A549 (cell line): Measurements from ENCODE around the gene HAUS6. TPM values are rescaled to one million over a fixed set of nuclear protein-coding genes. Genes with fewer than 3 reads are reported as not detected.

Source experiments
- ATAC-seq, 2 experiments: fragments of 200-7000 bp in 1 of 2; fragments of >200 bp in 1 of 2; cut with Nextera tagmentation in 1 of 2; cut with Tn5 transposase in 1 of 2; 3 replicates each; pipeline versions ENCODE4 v1.8.0 to v1.9.1; 2018 to 2020; ENCODE audit warnings: mild to moderate bottlenecking in 1 of 2, moderate library complexity in 1 of 2
- CTCF ChIA-PET: fragments of 300-600 bp; sonication (Branson Sonifier 250); formaldehyde crosslinking; extraction: SDS; loops from one replicate; lab custom pipeline; 2021; ENCODE audit warnings: antibody characterized with exemption, inconsistent platforms; lab: Yijun Ruan, JAX
- POLR2A ChIA-PET: fragments of 350-600 bp; formaldehyde crosslinking; extraction: SDS; loops from one replicate; lab custom pipeline; 2021; ENCODE audit warnings: antibody characterized with exemption, inconsistent platforms; lab: Yijun Ruan, JAX
- DNase-seq, 2 experiments: peaks; one replicate each; pipeline versions ENCODE4 v3.0.0 to v3.0.0-alpha.2; 2011 to 2016; ENCODE audit warnings: low read depth in 1 of 2, low spot score in 1 of 2
- FAIRE-seq: peaks from 2 replicates; lab custom pipeline; 2011; peaks lifted over from hg19 to GRCh38; lab: Jason Lieb, UNC
- H3K27ac ChIP-seq, 2 experiments: fragments of >200 bp; sonication (Bioruptor Twin); formaldehyde crosslinking; 3 replicates each; pipeline ENCODE4 v1.5.1; 2016 to 2017
- H3K4me1 ChIP-seq: fragments of >200 bp; sonication (Bioruptor Twin); formaldehyde crosslinking; 3 replicates; pipeline ENCODE4 v1.6.1; 2016
- H3K4me2 ChIP-seq: fragments of >200 bp; sonication (Bioruptor Twin); formaldehyde crosslinking; 3 replicates; pipeline ENCODE4 v1.6.1; 2016
- H3K4me3 ChIP-seq: fragments of >200 bp; sonication (Bioruptor Twin); formaldehyde crosslinking; 3 replicates; pipeline ENCODE4 v1.5.1; 2016
- H3K9me3 ChIP-seq: fragments of >200 bp; sonication (Bioruptor Twin); formaldehyde crosslinking; 3 replicates; pipeline ENCODE4 v1.6.1; 2016
- BHLHE40 ChIP-seq: IDR thresholded peaks from 2 replicates; pipeline ENCODE4 v1.6.1; 2012; ENCODE audit warnings: low read depth, low read length, inconsistent platforms
- CBX2 ChIP-seq: fragments of 200-600 bp; sonication (generic); IDR thresholded peaks from 2 replicates; pipeline ENCODE4 v1.6.1; 2016; ENCODE audit warnings: low read depth, mild to moderate bottlenecking, borderline replicate concordance
- EHMT2 ChIP-seq: fragments of 200-600 bp; sonication (generic); IDR thresholded peaks from 2 replicates; pipeline ENCODE4 v1.6.1; 2016; ENCODE audit warnings: antibody characterized with exemption, low read depth, mild to moderate bottlenecking, moderate library complexity
- ELK1 ChIP-seq: fragments of 150-350 bp; IDR thresholded peaks from 2 replicates; pipeline ENCODE4 v1.6.1; 2014; ENCODE audit warnings: low read depth, mild to moderate bottlenecking, low read length
- EP300 ChIP-seq, 2 experiments: fragments of >200 bp; sonication (Bioruptor Twin); formaldehyde crosslinking; IDR thresholded peaks; 2 replicates in 1 of 2; 3 replicates in 1 of 2; pipeline ENCODE4 v1.6.1; 2016 to 2017
- ESRRA ChIP-seq: fragments of 150-350 bp; IDR thresholded peaks from 2 replicates; pipeline ENCODE4 v1.6.1; 2014; ENCODE audit warnings: mild to moderate bottlenecking, low read length, borderline replicate concordance
- FOXS1 ChIP-seq: fragments of 250-450 bp; sonication (Bioruptor Pico); IDR thresholded peaks from 2 replicates; pipeline ENCODE4 v1.5.0; 2020; ENCODE audit warnings: mild to moderate bottlenecking, moderate library complexity
- HDAC2 ChIP-seq: fragments of 200-600 bp; sonication (generic); IDR thresholded peaks from 2 replicates; pipeline ENCODE4 v1.6.1; 2016
- HES2 ChIP-seq: fragments of >200 bp; sonication (Bioruptor Twin); formaldehyde crosslinking; IDR thresholded peaks from 2 replicates; pipeline ENCODE4 v1.6.1; 2016
- HEYL ChIP-seq: fragments of 250-450 bp; sonication (Bioruptor Pico); IDR thresholded peaks from 2 replicates; pipeline ENCODE4 v1.8.0; 2021; ENCODE audit warnings: mild to moderate bottlenecking, moderate library complexity
- HOXA7 ChIP-seq: fragments of 250-450 bp; sonication (Bioruptor Pico); IDR thresholded peaks from 2 replicates; pipeline ENCODE4 v1.5.0; 2020; ENCODE audit warnings: mild to moderate bottlenecking, moderate library complexity
- HOXB13 ChIP-seq: fragments of 250-450 bp; sonication (Bioruptor Pico); IDR thresholded peaks from 2 replicates; pipeline ENCODE4 v1.5.0; 2020; ENCODE audit warnings: low read depth, mild to moderate bottlenecking, moderate library complexity
- HOXB5 ChIP-seq: fragments of 250-450 bp; sonication (Bioruptor Pico); IDR thresholded peaks from 2 replicates; pipeline ENCODE4 v1.5.0; 2020; ENCODE audit warnings: mild to moderate bottlenecking, moderate library complexity
- JUNB ChIP-seq: fragments of >200 bp; sonication (Bioruptor Twin); formaldehyde crosslinking; IDR thresholded peaks from 2 replicates; pipeline ENCODE4 v1.6.1; 2016
- MAZ ChIP-seq: fragments of 150-350 bp; IDR thresholded peaks from 2 replicates; pipeline ENCODE4 v1.6.1; 2014; ENCODE audit warnings: antibody characterized with exemption, low read depth, low read length, borderline replicate concordance
- NR3C1 ChIP-seq: fragments of >200 bp; sonication (Bioruptor Twin); formaldehyde crosslinking; IDR thresholded peaks from 3 replicates; pipeline ENCODE4 v1.6.1; 2017
- POLR2A ChIP-seq: IDR thresholded peaks from 2 replicates; pipeline ENCODE4 v1.6.1; 2012; ENCODE audit warnings: mild to moderate bottlenecking, low read length
- RARB ChIP-seq: fragments of 250-450 bp; sonication (Bioruptor Pico); IDR thresholded peaks from 2 replicates; pipeline ENCODE4 v1.8.0; 2021; ENCODE audit warnings: mild to moderate bottlenecking, moderate library complexity
- RCOR1 ChIP-seq: fragments of 150-350 bp; IDR thresholded peaks from 2 replicates; pipeline ENCODE4 v1.6.1; 2014; ENCODE audit warnings: antibody characterized with exemption, low read length, low read depth
- RFX5 ChIP-seq: fragments of 450-650 bp; IDR thresholded peaks from 2 replicates; pipeline ENCODE4 v1.7.1; 2014; ENCODE audit warnings: antibody characterized with exemption, mild to moderate bottlenecking, moderate library complexity
- TP53 ChIP-seq: fragments of 250-450 bp; sonication (Bioruptor Pico); IDR thresholded peaks from 2 replicates; pipeline ENCODE4 v1.5.0; 2021; ENCODE audit warnings: mild to moderate bottlenecking, moderate library complexity
- ZNF302 ChIP-seq: fragments of 250-450 bp; sonication (Bioruptor Pico); IDR thresholded peaks from 2 replicates; pipeline ENCODE4 v1.9.0; 2021; ENCODE audit warnings: inconsistent platforms, mild to moderate bottlenecking, moderate library complexity
- ZSCAN20 ChIP-seq: fragments of 250-450 bp; sonication (Bioruptor Pico); IDR thresholded peaks from 2 replicates; pipeline ENCODE4 v1.8.0; 2022; ENCODE audit warnings: mild to moderate bottlenecking, moderate library complexity
- WGBS: methylation state at CpG from one replicate; pipeline ENCODE4 v1.1.6; 2017; ENCODE audit errors: missing lambda C conversion rate; 5-methylcytosine and 5-hydroxymethylcytosine counted together
- polyA plus RNA-seq, 4 experiments: library from polyadenylated mRNA; depleted of rRNA in 3 of 4; stranded (reverse); fragments of >200 nt; fragmentation: RNase III in 1 of 4; extraction: RNeasy Plus Mini Kit Qiagen cat#74134 plus additional on column Dnase treatment in 1 of 4; gene quantifications; 2 replicates in 3 of 4; 3 replicates in 1 of 4; pipeline ENCODE4 v1.2.3, GENCODE V29; 2011 to 2017
- TF ChIP-seq, protein P1 (sequence below): fragments of 200-600 bp; sonication (generic); IDR thresholded peaks from 2 replicates; pipeline ENCODE4 v1.6.1; 2016; ENCODE audit warnings: antibody characterized with exemption, mild to moderate bottlenecking, moderate library complexity
- TF ChIP-seq, protein P2 (sequence below): fragments of 250-450 bp; sonication (Bioruptor Pico); IDR thresholded peaks from 2 replicates; pipeline ENCODE4 v1.5.0; 2020; ENCODE audit warnings: low read depth, mild to moderate bottlenecking, moderate library complexity
- TF ChIP-seq, protein P3 (sequence below): IDR thresholded peaks from 2 replicates; pipeline ENCODE4 v1.6.1; 2012

The HAUS6 gene
- polyA plus RNA-seq, 2 of the 4 experiments (the other 2 are of a cell fraction): 22.4 to 34.6 TPM

DNA sequence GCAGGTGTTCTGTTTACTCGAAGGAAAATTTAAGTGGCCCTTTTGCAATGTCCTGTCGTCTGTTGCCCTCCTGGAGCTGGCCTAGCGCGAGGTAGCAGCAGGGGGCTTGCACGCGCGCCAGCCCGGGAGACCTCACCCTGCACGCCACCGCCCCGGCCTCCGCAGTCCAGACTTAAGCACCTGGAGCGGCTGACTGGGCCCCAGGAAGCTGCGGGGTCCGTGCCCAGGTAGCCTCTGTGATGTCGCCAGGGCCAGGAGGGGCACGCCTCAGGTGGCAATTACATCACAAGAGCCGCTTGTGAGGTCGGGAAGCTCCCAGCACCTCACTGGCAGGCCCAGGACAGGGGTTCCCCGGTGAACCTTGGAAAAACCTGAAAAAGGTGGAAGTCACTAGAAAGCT lies 69.7 kb downstream of the HAUS6 start, which contains the start of gene SAXO1 (continued):
- TF ChIP-seq, protein P1, sequence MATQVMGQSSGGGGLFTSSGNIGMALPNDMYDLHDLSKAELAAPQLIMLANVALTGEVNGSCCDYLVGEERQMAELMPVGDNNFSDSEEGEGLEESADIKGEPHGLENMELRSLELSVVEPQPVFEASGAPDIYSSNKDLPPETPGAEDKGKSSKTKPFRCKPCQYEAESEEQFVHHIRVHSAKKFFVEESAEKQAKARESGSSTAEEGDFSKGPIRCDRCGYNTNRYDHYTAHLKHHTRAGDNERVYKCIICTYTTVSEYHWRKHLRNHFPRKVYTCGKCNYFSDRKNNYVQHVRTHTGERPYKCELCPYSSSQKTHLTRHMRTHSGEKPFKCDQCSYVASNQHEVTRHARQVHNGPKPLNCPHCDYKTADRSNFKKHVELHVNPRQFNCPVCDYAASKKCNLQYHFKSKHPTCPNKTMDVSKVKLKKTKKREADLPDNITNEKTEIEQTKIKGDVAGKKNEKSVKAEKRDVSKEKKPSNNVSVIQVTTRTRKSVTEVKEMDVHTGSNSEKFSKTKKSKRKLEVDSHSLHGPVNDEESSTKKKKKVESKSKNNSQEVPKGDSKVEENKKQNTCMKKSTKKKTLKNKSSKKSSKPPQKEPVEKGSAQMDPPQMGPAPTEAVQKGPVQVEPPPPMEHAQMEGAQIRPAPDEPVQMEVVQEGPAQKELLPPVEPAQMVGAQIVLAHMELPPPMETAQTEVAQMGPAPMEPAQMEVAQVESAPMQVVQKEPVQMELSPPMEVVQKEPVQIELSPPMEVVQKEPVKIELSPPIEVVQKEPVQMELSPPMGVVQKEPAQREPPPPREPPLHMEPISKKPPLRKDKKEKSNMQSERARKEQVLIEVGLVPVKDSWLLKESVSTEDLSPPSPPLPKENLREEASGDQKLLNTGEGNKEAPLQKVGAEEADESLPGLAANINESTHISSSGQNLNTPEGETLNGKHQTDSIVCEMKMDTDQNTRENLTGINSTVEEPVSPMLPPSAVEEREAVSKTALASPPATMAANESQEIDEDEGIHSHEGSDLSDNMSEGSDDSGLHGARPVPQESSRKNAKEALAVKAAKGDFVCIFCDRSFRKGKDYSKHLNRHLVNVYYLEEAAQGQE: no peak
- no peak for TF ChIP-seq POLR2A
- no peak for TF ChIP-seq CBX2

DNA sequence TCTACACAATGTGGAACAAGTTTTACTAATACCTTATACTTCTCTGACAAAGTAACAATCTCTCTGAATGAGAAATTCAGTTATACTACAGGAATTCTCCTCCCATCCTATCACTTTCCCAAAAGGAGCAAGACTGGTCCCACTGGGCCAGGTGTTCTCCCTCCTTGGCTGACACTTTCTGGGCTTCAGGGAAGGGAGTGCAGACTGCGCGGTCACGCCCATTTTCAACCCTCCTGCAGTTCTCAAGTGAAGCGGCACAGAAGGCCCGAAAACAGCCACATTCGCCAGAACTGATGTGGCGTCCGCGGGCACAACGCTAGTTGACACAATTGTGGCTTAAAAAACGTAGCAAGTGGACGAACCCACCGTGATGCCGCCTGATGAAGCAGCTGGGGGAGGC lies 70.3 kb downstream of the HAUS6 start:
- Histone ChIP-seq H3K9me3 (no peaks in the 10 kb centered on the region), H3K4me2 (no peak overlapping the region), H3K4me1 (no peaks in the 10 kb centered on the region)
- 76% methylated on average over 14 of the region's 14 CpGs for WGBS
- ChIA-PET CTCF (interaction anchor here (1.1 to 2.6 kb wide), 3 partner anchors 17 to 1500 kb away, joined by 3 to 11 read pairs (median 6); partner anchors contain the start of gene RRAGA), POLR2A (no interaction called here)
- ATAC-seq: no peak
- TF ChIP-seq NR3C1: no peak
- TF ChIP-seq HEYL: no peak
- TF ChIP-seq HOXB5: no peak
- TF ChIP-seq FOXS1: no peak
- no peak for TF ChIP-seq EP300 (IDR thresholded peaks at IDR 0.05)
- no peak for TF ChIP-seq ZSCAN20 (CRISPR knock-in tag)
- TF ChIP-seq TP53: no peak
- TF ChIP-seq HES2: no peak
- no peak for TF ChIP-seq EHMT2
- TF ChIP-seq JUNB: no peak
- no peak for TF ChIP-seq RFX5
- no peak for TF ChIP-seq ZNF302
- TF ChIP-seq HOXB13 (CRISPR knock-in tag): no peak
- TF ChIP-seq, all 56 proteins: peak for 0
- no peak for DNase-seq
- no peak for FAIRE-seq
- H3K4me3 ChIP-seq: no peak overlapping the region
- no peak overlapping the region for H3K27ac ChIP-seq

GRCh38 chr9:19030899-19031298 lies 71.8 kb downstream of the HAUS6 start:
- no peak overlapping the region for H3K4me2 ChIP-seq
- 76% methylated on average over 1 of the region's 1 CpG for WGBS
- no peak for DNase-seq
- ATAC-seq: no peak
- no peaks in the 10 kb centered on the region for H3K9me3 ChIP-seq
- no peak overlapping the region for H3K4me3 ChIP-seq
- no peaks in the 10 kb centered on the region for H3K4me1 ChIP-seq
- TF ChIP-seq, protein P2, sequence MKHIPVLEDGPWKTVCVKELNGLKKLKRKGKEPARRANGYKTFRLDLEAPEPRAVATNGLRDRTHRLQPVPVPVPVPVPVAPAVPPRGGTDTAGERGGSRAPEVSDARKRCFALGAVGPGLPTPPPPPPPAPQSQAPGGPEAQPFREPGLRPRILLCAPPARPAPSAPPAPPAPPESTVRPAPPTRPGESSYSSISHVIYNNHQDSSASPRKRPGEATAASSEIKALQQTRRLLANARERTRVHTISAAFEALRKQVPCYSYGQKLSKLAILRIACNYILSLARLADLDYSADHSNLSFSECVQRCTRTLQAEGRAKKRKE (CRISPR knock-in tag): no peak
- TF ChIP-seq ESRRA: no peak
- no peak for TF ChIP-seq HOXA7 (CRISPR knock-in tag)
- TF ChIP-seq, protein P3, sequence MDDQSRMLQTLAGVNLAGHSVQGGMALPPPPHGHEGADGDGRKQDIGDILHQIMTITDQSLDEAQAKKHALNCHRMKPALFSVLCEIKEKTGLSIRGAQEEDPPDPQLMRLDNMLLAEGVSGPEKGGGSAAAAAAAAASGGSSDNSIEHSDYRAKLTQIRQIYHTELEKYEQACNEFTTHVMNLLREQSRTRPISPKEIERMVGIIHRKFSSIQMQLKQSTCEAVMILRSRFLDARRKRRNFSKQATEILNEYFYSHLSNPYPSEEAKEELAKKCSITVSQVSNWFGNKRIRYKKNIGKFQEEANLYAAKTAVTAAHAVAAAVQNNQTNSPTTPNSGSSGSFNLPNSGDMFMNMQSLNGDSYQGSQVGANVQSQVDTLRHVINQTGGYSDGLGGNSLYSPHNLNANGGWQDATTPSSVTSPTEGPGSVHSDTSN: no peak
- no peak for TF ChIP-seq RCOR1
- TF ChIP-seq MAZ: no peak
- TF ChIP-seq RARB: no peak
- no peak for TF ChIP-seq CBX2
- no peak for TF ChIP-seq EP300 (IDR thresholded peaks at IDR 0.05)
- TF ChIP-seq HDAC2: no peak
- TF ChIP-seq ELK1: no peak
- no peak for TF ChIP-seq BHLHE40
- no peak overlapping the region for H3K27ac ChIP-seq
- FAIRE-seq: no peak
- ChIA-PET POLR2A (no interaction called here), CTCF (interaction anchor here (1.0 to 5.4 kb wide), 2 partner anchors 426 to 1219 kb away, joined by 3 to 47 read pairs; no protein-coding TSS in a partner anchor)
